ENCODE measurements around the gene ADSL. TPM values are rescaled to one million over a fixed set of nuclear protein-coding genes. Genes with fewer than 3 reads are reported as not detected.

ADSL gene
- 30.6 and 54.1 TPM in 2 replicates for polyA plus RNA-seq

GRCh38 chr22:40346185-40347118 is at the start of gene ADSL:
Gene ADSL (plus strand): TSS chr22:40346500. CDS start chr22:40346559, 59 bp downstream.

Other genes starting within 250 kb of the ADSL start
- gene TNRC6B, start 168.6 kb upstream of the ADSL start, polyA plus RNA-seq, result 124 and 162 TPM in 2 replicates
- 1.5 and 7.4 TPM in 2 replicates for gene SGSM3, start 24.1 kb downstream of the ADSL start, polyA plus RNA-seq

All from Purkinje cell (primary cell).